HG02623 (cell line): ENCODE measurements around the gene ZBTB20.

Experiments used
- ATAC-seq: cut with Tn5 transposase; IDR thresholded peaks from one replicate; pipeline ENCODE4 v1.9.1; 2021; ENCODE audit warnings: moderate library complexity; ENCODE audit not compliant: unreplicated experiment

The ZBTB20 gene

GRCh38 chr3:114790752-114791151 lies 356.3 kb downstream of the ZBTB20 start:
- ATAC-seq, result no peak

GRCh38 chr3:114789803-114790202 lies 357.3 kb downstream of the ZBTB20 start:
- no peak for ATAC-seq

- ATAC-seq, result no peak
Observed at GRCh38 chr3:114775395-114775794, 371.7 kb downstream of the ZBTB20 start.

GRCh38 chr3:114770874-114771273 lies 376.2 kb downstream of the ZBTB20 start:
- ATAC-seq, result no peak

GRCh38 chr3:114764056-114764492 lies 383.0 kb downstream of the ZBTB20 start:
- ATAC-seq, result no peak

- no peak for ATAC-seq
Observed at GRCh38 chr3:114762144-114762543, 384.9 kb downstream of the ZBTB20 start.

GRCh38 chr3:114760679-114761078 lies 386.4 kb downstream of the ZBTB20 start:
- no peak for ATAC-seq

GRCh38 chr3:114758831-114759699 lies 388.0 kb downstream of the ZBTB20 start:
- no peak for ATAC-seq

- peak; percentile 58 for ATAC-seq
Observed at GRCh38 chr3:114756506-114757279, 390.4 kb downstream of the ZBTB20 start.

GRCh38 chr3:114746502-114746901 lies 400.6 kb downstream of the ZBTB20 start:
- peak; percentile 53 for ATAC-seq

- ATAC-seq, result no peak
Observed at GRCh38 chr3:114745322-114746240, 401.5 kb downstream of the ZBTB20 start.

- ATAC-seq, result no peak
Observed at GRCh38 chr3:114743746-114744485, 403.2 kb downstream of the ZBTB20 start.

GRCh38 chr3:114741066-114741465 lies 406.0 kb downstream of the ZBTB20 start:
- ATAC-seq, result no peak

GRCh38 chr3:114739627-114740026 lies 407.5 kb downstream of the ZBTB20 start:
- ATAC-seq, result no peak

GRCh38 chr3:114732353-114732752 lies 414.7 kb downstream of the ZBTB20 start:
- ATAC-seq, result no peak

GRCh38 chr3:114730397-114730796 lies 416.7 kb downstream of the ZBTB20 start:
- no peak for ATAC-seq

- peak; percentile 60 for ATAC-seq
Observed at GRCh38 chr3:114727373-114727772, 419.7 kb downstream of the ZBTB20 start.

GRCh38 chr3:114725966-114726365 lies 421.1 kb downstream of the ZBTB20 start:
- ATAC-seq, result no peak

- no peak for ATAC-seq
Observed at GRCh38 chr3:114722530-114722929, 424.6 kb downstream of the ZBTB20 start.

- no peak for ATAC-seq
Observed at GRCh38 chr3:114721864-114722263, 425.2 kb downstream of the ZBTB20 start.
